Suppressor macrophage treated with lipopolysaccharide for 4 hours (primary cell): ENCODE measurements around the gene ZNF155.
"Not testable (repeated sequence)": the region's sequence is repeated elsewhere in the genome, so short reads cannot be mapped to it uniquely, and the experiment has no call there.

ENCODE experiments used
- DNase-seq: peaks from one replicate; pipeline ENCODE4 v3.0.0-alpha.2; 2020

ZNF155 gene

DNA sequence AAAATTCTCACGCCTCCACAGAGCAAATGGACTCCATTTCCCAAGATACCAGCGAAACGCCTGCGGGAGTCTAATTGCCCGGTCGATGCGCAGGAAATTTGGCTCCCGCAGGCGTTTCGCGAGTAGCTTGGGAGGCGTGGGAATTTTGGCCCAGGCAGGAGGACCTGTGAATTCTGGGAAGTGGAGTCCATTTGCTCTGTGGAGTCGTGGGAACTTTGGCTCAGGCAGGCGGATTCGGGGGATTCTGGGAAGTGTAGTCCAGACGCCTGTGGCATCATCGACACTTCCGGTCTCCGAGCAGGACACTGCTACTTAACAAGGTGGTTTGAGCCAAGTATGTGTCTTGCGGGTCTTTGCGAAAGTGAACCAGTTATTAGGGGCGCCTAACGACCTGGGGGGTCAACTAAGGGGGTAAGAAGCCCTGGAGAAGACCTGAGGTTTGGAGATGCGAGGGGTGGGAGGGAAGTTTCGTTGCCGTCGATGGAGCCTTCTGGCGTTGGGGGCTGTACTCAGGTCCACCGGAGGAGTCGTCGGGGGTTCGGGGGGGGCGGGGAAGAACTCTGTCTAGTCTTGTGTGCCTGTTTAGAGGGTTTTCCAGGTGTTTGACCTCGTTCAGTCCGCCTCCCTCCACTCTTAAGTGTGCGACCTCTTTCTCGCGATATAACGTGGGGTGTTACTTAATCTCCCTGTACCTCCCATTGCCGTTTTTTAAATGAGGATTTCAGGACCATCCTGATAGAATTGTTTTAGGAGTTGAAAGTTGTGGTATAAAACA is at the start of gene ZNF155:
TSS of gene ZNF155 (plus strand) at position 277 of the 775 bp plus-strand sequence. CDS start 4,356 bp downstream, outside the sequence.
- peak; percentile 93 for DNase-seq

DNA sequence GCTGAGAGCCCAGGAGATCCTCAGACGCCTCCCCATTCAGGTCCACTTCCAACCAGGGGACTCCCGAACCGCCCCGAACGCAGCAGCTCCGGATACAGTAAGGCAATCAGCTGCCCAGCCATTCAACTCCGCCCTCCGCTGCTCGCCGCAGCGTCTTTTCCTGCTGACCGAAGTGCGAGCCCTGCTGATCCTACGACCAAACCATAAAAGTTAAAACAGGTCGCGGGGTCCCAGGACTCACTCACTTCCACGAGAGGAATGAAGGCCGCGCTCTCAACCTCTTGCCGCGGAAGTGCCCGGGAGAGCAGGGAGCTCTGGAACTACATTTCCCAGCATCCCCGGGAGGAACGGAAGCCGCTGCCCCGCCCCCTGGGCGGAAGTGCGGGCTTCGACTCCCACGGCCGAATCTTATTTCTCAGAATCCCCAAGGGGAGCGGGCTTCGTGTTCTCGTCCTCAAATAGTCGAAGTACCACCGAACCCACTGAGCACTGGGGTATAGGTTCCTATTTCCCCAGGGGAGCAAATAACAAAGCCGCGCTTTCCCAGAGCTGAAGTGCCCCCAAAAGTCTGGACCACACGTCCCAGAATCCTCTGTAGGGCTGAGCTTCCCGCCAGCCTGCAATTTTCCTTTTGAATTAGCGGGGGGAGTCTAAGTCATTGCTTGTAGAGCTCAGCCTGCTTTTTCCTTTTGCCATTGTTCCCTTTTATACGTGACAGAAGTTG is 48.8 kb upstream of the ZNF155 start, which contains the start of gene ZNF45:
TSS of gene ZNF45 (minus strand) at position 298 of the 724 bp plus-strand sequence. CDS start 13,097 bp downstream, outside the sequence.
- peak; percentile 93 for DNase-seq

DNA sequence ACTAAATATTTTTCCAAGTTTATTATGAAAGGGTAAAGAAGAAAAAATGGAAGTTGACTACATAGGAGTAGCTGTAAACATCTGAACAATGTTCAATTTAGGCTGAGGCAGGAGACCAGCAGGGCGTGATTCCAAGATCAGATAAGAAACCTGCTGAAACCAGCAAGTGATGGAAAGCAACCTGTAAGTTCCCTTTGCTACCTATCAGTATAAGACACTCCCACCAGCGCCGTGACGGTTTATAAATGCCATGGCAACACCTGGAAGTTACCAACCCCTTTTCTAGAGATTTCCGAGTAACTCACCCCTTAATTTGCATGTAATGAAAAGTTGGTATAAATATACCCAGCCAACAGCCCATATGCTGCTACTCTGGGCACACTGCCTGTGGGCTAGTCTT is 47.8 kb upstream of the ZNF155 start:
- no peak for DNase-seq

- no peak for DNase-seq
Observed at GRCh38 chr19:43939557-43940260, 44.3 kb upstream of the ZNF155 start.

DNA sequence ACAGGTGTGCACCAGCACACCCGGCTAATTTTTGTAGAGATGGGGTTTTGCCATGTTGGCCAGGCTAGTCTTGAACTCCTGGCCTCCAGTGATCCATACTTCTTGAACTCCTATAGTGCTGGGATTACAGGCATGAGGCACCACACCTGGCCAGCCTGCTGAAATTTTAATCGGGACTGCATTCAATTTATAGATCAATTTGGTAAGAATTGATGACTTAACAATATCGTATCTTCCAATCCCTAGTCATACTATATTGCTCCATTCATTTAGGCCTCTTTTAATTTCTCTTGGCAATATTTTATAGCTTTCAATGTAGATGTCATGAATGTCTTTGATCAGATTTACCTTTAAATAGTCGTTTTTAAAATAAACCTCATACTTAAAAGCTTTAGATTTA is 43.3 kb upstream of the ZNF155 start:
- no peak for DNase-seq

DNA sequence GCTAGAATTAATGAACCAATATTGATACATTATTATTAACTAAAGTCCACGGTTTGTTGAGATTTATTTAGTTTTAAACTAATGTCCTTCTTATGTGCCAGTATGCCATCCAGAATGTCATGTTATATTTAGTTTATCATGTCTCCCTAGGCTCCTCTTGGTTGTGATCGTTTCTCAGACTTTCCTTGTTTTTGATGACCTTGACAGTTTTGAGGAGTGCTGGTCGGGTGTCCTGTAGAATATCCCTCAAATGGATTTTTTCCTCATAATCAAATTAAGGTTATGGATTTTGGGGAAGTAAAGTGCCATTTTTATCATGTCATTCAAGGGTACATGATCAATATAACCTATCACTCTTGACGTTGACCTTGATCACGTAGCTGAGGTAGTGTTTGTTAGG is 42.8 kb upstream of the ZNF155 start:
- no peak for DNase-seq

- not testable (repeated sequence) for DNase-seq
Observed at GRCh38 chr19:43947412-43947811, 36.6 kb upstream of the ZNF155 start.

DNA sequence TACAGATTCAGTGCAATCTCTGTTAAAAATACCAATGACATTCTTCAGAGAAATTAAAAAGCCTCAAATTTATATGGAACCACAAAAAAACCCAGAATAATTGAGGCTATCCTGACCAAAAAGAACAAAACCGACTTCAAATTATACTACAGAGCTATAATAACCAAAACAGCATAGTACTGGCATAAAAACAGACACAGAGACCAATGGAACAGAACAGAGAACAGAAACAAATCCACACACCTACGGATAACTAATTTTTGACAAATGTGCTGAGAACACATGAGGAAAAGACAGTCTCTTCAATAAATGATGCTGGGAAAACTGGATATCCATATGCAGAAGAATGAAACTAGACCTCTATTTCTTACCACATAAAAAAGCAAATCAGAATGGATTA is 34.2 kb upstream of the ZNF155 start:
- DNase-seq = not testable (repeated sequence)

- peak; percentile 98 for DNase-seq
Observed at GRCh38 chr19:43950834-43951645, 32.9 kb upstream of the ZNF155 start, which contains the start of gene ZNF221. Gene ZNF221, plus strand, starts transcription at chr19:43951228. Its CDS starts 11,499 bp downstream, at chr19:43962727.

DNA sequence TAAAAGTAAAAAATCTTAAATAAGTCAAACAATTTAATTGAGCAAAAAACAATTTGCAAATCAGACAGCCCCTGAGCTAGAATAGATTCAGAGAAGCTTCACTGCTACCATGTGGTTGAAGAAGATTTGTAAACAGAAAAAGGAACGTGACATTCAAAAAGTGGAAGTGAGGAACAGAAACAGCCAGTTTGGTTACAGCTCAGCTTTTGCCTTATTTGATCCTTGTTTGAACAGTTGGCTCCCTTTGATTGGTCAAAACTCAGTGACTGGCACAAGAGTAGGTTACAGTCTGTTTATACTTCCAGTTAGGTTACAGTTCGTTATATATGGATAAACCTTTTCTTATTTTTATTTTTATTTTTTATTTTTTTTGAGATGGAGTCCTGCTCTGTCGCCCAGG is 27.2 kb upstream of the ZNF155 start:
- DNase-seq = peak; percentile 64

DNA sequence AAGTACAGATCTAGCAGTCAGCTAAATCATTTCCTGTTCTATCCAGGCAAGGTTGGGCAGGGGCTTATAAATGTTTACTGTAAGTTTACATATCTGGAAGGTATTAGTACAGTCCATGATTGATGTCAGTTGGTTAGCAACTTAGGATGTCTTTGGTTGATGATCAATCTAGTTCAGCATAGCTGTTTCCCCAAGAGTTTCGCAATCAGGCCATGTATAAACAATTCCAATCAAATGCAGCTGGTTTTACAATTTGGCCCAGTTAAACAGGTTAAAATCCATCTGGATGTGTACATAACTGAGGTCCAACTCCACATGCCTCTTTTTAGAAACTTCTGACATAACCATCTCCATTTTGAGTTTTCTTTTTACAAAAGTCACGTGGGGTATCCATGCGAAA is 26.1 kb upstream of the ZNF155 start:
- no peak for DNase-seq

DNA sequence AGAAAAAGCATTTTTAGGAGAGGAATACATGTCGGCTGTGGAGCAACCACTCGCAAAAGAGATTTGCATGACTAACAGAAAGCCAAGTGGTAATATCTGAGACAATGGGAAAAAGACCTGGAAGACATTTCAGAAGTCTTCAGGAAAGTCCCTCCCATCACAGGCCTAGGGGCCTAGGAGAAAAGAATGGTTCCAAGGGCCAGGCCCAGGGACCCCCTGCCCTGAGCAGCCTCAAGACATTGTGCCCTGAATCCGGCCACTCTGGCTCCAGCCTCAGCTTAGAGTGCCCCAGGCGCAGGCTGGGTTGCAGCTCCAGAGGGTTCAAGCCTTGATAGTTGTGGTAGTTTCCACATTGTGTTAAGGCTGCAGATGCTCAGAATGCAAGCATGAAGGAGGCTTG is 23.6 kb upstream of the ZNF155 start:
- DNase-seq = no peak

DNA sequence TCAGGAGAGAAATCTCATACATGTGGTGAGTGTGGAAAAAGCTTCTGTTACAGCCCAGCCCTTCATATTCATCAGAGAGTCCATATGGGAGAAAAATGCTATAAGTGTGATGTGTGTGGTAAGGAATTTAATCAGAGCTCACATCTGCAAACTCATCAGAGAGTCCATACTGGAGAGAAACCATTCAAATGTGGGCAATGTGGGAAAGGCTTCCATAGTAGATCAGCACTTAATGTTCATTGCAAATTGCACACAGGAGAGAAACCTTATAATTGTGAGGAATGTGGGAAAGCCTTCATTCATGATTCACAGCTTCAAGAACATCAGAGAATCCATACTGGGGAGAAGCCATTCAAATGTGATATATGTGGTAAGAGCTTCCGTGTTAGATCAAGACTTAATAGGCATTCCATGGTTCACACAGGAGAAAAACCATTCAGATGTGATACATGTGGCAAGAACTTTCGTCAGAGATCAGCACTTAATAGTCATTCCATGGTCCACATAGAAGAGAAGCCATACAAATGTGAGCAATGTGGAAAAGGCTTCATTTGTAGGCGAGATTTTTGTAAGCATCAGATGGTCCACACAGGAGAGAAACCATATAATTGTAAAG is 17.8 kb upstream of the ZNF155 start:
- no peak for DNase-seq

GRCh38 chr19:43976732-43977131 is 7.3 kb upstream of the ZNF155 start:
- DNase-seq = no peak

DNA sequence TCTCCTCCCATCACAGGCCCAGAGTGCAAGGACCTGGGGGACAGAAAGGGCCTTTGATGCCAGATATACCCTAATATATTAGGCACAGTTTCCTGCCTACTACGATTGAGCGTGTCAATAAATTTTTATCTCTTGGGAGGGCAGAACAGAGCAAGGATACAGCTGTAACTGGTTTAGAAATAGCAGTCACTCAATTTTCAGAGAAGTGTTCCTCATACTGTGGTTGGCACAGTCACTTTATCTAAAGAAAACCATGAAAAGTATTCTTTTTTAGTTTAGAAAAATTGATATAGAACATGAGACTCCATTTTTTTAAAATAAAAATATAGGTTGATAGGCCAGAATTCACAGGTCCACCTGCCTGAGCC is 460 bp upstream of the ZNF155 start:
- DNase-seq = no peak

DNA sequence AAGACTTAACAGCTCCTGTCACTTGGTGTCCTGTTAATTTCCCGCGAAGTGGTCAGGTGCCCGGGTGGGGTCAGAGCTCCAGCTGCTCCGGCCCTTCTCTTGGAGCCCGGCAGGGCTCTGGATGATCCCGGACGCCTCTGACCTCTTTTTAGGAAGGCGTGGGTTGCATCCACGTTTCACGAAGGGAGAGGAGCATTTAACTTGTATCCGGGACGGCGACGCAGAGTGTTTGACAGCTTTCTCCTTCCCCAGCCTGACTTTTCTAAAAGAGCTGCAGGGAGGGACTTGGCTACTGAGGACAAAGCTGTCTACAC is 656 bp downstream of the ZNF155 start:
- DNase-seq = peak; percentile 33

DNA sequence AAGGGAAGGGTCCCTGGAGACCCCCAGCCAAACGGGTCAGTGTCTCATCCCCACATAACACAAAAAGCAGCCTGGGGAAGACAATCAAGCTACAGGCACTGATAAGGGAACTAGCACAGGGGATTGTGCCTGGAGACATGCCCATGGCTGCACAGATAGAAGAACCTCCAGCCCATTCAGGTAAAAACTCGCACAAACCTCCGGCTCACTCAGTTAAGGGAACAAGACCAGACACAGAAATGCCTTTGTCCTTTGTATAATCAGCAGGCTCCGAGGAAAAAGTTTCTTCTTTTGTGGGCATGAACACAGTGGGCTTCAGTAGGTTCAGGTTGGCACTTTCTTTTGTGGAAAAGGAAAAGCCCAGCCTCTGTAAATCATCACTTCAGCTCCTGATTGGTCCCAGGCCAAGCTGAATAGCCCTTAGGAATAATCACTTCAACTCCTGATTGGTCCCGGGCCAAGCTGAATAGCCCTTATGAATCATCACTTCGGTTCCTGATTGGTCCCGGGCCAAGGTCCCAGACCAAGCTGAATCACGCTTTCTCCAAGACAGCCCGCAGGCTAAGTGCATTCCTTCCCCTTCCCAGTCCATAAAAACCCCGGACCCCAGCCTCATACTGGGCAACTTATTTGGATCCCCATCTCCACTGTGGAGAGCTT is 13.8 kb downstream of the ZNF155 start:
- no peak for DNase-seq

- DNase-seq = no peak
Observed at GRCh38 chr19:44002212-44002565, 18.2 kb downstream of the ZNF155 start.

- peak; percentile 97 for DNase-seq
Observed at GRCh38 chr19:44002566-44003460, 18.8 kb downstream of the ZNF155 start, which contains the start of gene ZNF230. Gene ZNF230, plus strand, starts transcription at chr19:44002957. Its CDS starts 4,122 bp downstream, at chr19:44007079.

- DNase-seq = peak; percentile 52
Observed at GRCh38 chr19:44003461-44004009, 19.5 kb downstream of the ZNF155 start.
